Upper lobe of left lung (tissue), 6 donors: ENCODE data around the gene SLC12A6. TPM values are rescaled to one million over a fixed set of nuclear protein-coding genes. Genes with fewer than 3 reads are reported as not detected.
"Not testable (repeated sequence)": the region's sequence is repeated elsewhere in the genome, so short reads cannot be mapped to it uniquely, and the experiment has no call there.

Source experiments
- ATAC-seq, 2 donors: fragments of 200-7000 bp; cut with Tn5 transposase; one replicate each; pipeline ENCODE4 v1.9.1; 2022; ENCODE audit warnings: mild to moderate bottlenecking in 2 of 2, moderate library complexity in 2 of 2; ENCODE audit not compliant: low FRiP score in 2 of 2
- DNase-seq, 2 donors: peaks; one replicate each; pipeline ENCODE4 v3.0.0-alpha.2; 2019 to 2020
- H3K27ac ChIP-seq, 4 donors: fragments of 200-600 bp; sonication (generic); one replicate each; pipeline ENCODE4 v1.5.1; 2016 to 2019
- H3K27me3 ChIP-seq, 4 donors: fragments of 200-600 bp; sonication (generic); one replicate each; pipeline ENCODE4 v1.5.1; 2017 to 2019
- H3K36me3 ChIP-seq, 4 donors: fragments of 200-600 bp; sonication (generic); one replicate each; pipeline ENCODE4 v1.5.1; 2016 to 2019
- H3K4me1 ChIP-seq, 4 donors: fragments of 200-600 bp; sonication (generic); one replicate each; pipeline ENCODE4 v1.5.1; 2018 to 2019
- H3K4me3 ChIP-seq, 4 donors: fragments of 200-600 bp; sonication (generic); one replicate each; pipeline ENCODE4 v1.5.1; 2017 to 2019; ENCODE audit warnings: mild to moderate bottlenecking in 2 of 4, moderate library complexity in 1 of 4
- H3K9me3 ChIP-seq, 4 donors: fragments of 200-600 bp; sonication (generic); one replicate each; pipeline ENCODE4 v1.5.1; 2018 to 2019
- EP300 ChIP-seq, 4 donors: sonication (generic); formaldehyde crosslinking; IDR thresholded peaks; one replicate each; pipeline ENCODE4 v1.5.1; 2017; ENCODE audit warnings: antibody characterized with exemption in 4 of 4, control low read depth in 2 of 4
- POLR2A ChIP-seq, 4 donors: fragments of 450-650 bp; IDR thresholded peaks; one replicate each; pipeline ENCODE4 v1.5.1; 2016 to 2017; ENCODE audit warnings: antibody characterized with exemption in 4 of 4, mild to moderate bottlenecking in 2 of 4
- POLR2AphosphoS5 ChIP-seq, 2 donors: sonication (generic); formaldehyde crosslinking; IDR thresholded peaks; one replicate each; pipeline ENCODE4 v1.5.1; 2017; ENCODE audit warnings: antibody characterized with exemption in 2 of 2
- WGBS, 2 donors: methylation state at CpG; one replicate each; pipeline ENCODE4 v1.1.5; 2017 to 2018; 5-methylcytosine and 5-hydroxymethylcytosine counted together
- total RNA-seq, 6 donors: library from RNA; depleted of rRNA in 4 of 6; stranded (reverse); fragments of >200 nt in 4 of 6; gene quantifications; one replicate each; pipeline versions ENCODE4 v1.1.0 to v1.2.1, GENCODE V29; 2016 to 2021
- TF ChIP-seq, protein P1 (sequence below), 6 experiments: fragments of 450-650 bp in 4 of 6; fragments of 200-600 bp in 2 of 6; sonication (generic) in 2 of 6; IDR thresholded peaks; one replicate each; pipeline ENCODE4 v1.5.1; 2016 to 2019; ENCODE audit warnings: antibody characterized with exemption in 6 of 6
- donor health status: DM: no; HTN: no; CAD: no; lungs with moderate emphysema.
- donor health status: DM: no; HTN: yes; CAD: no; lungs with severe emphysema.

The SLC12A6 gene
- total RNA-seq, 6 donors from 2014 or later: 35.3 to 68.1 (median 50.4) TPM

DNA sequence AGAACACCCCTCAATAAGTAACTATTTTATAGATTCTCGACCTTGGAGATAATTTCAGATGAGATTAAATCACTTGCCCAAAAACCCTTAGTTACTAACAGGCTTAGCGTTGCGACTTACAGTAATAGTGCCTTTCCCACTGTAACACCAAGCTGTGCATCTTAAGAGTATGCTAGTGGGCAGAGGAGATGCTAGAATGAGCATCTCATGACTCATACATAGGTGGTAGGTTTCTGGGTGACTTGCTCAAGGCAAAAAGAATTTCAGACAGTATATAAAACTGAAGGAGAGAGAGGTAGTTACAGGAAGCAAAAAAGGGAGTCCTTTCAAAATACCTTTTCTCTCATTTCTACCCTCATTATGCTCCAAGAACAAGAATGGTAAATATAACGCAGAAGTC, 131.6 kb downstream of the SLC12A6 start:
- peaks cover 0 to 3% (median 0%) of the 10 kb centered on the region in 4 donors for H3K9me3 ChIP-seq
- TF ChIP-seq, protein P1, sequence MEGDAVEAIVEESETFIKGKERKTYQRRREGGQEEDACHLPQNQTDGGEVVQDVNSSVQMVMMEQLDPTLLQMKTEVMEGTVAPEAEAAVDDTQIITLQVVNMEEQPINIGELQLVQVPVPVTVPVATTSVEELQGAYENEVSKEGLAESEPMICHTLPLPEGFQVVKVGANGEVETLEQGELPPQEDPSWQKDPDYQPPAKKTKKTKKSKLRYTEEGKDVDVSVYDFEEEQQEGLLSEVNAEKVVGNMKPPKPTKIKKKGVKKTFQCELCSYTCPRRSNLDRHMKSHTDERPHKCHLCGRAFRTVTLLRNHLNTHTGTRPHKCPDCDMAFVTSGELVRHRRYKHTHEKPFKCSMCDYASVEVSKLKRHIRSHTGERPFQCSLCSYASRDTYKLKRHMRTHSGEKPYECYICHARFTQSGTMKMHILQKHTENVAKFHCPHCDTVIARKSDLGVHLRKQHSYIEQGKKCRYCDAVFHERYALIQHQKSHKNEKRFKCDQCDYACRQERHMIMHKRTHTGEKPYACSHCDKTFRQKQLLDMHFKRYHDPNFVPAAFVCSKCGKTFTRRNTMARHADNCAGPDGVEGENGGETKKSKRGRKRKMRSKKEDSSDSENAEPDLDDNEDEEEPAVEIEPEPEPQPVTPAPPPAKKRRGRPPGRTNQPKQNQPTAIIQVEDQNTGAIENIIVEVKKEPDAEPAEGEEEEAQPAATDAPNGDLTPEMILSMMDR (IDR thresholded peaks at IDR 0.05): no peak
- TF ChIP-seq POLR2AphosphoS5 (IDR thresholded peaks at IDR 0.05): no peak
- H3K4me1 ChIP-seq: peaks cover 7 to 21% (median 10%) of the 10 kb centered on the region in 4 donors
- ATAC-seq (no peak), DNase-seq (no peak)
- WGBS, 2 donors: 94 to 95% methylated on average over 4 of the region's 4 CpGs
- no peak overlapping the region for H3K4me3 ChIP-seq
- peaks cover 0 to 12% (median 0%) of the 10 kb centered on the region in 4 donors for H3K36me3 ChIP-seq
- H3K27me3 ChIP-seq: no peaks in the 10 kb centered on the region
- H3K27ac ChIP-seq: no peak overlapping the region

DNA sequence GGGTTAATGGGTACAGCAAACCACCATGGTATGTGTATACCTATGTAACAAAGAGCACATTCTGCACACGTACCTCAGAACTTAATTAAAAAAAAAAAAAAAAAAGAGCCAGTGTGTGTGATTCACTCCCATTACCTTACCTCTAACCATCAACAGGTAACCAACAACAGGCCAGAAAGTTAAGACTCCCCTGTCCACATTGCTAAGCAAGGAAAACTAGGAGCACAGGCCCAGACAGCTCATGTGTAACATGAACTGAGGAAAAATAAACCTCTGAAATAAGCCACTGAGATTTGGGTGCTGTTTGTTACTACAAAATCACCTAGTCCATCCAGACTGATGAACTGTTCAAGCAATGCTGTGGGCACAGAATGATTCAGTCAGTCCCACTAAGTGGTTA, 133.6 kb downstream of the SLC12A6 start:
- Histone ChIP-seq H3K4me3 (no peak overlapping the region), H3K36me3 (peaks cover 0 to 12% (median 0%) of the 10 kb centered on the region in 4 donors), H3K27ac (no peak overlapping the region), H3K27me3 (no peaks in the 10 kb centered on the region), H3K4me1 (peaks cover 7 to 12% (median 9%) of the 10 kb centered on the region in 4 donors), H3K9me3 (no peaks in the 10 kb centered on the region)
- ATAC-seq: no peak
- TF ChIP-seq POLR2A (IDR thresholded peaks at IDR 0.05): no peak
- WGBS, 2 donors: 96 to 100% methylated on average over 1 of the region's 1 CpG
- no peak for DNase-seq

DNA sequence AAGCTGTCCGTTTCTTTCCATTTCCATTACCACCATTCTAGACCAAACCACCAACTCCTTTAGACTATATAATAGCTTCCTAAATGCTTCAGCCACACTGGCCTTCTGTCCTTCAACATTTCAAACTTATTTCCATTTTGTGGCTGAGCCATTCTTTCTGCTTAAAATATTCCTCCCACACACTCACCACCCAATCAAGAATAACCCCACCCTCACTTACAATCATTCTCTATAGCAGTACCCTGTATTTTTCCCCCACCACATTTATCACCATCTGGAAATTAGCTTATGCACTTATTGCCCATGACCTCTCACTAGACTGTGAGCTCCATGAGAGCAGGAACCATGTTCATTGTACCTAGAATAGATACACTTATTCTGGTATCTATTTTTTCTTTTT, 134.3 kb downstream of the SLC12A6 start:
- 97 to 100% methylated on average over 1 of the region's 1 CpG for WGBS, 2 donors
- no peak for ATAC-seq
- no peaks in the 10 kb centered on the region for H3K9me3 ChIP-seq
- no peak for TF ChIP-seq POLR2AphosphoS5 (IDR thresholded peaks at IDR 0.05)
- no peak for TF ChIP-seq EP300 (IDR thresholded peaks at IDR 0.05)
- TF ChIP-seq, protein P1 (IDR thresholded peaks at IDR 0.05): no peak
- no peak for TF ChIP-seq POLR2A (IDR thresholded peaks at IDR 0.05)
- H3K27me3 ChIP-seq: no peaks in the 10 kb centered on the region
- H3K36me3 ChIP-seq: peaks cover 0 to 12% (median 0%) of the 10 kb centered on the region in 4 donors
- H3K27ac ChIP-seq: no peak overlapping the region
- DNase-seq: no peak
- no peak overlapping the region for H3K4me3 ChIP-seq
- peaks cover under 1 to 5% (median 3%) of the 10 kb centered on the region in 4 donors for H3K4me1 ChIP-seq

DNA sequence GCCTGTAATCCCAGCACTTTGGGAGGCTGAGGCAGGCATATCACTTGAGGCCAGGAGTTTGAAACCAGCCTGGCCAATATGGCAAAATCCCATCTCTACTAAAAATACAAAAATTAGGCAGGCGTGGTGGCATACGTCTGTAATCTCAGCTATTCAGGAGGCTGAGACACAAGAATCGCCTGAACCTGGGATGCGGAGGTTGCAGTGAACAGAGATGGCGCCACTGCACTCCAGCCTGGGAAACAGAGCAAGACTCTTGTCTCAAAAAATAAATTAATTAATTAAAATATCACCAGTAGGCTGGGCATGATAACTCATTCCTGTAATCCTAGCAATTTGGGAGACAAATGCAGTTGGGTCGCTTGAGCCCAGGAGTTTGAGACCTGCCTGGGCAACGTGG, 144.3 kb downstream of the SLC12A6 start:
- not testable (repeated sequence) for DNase-seq, H3K4me3 ChIP-seq, H3K9me3 ChIP-seq, ATAC-seq, H3K4me1 ChIP-seq, H3K27ac ChIP-seq, H3K36me3 ChIP-seq, H3K27me3 ChIP-seq
- 91 to 93% methylated on average over 7 of the region's 7 CpGs for WGBS, 2 donors

- DNase-seq: no peak
- ATAC-seq: no peak
- no peak overlapping the region for H3K27ac ChIP-seq
- peaks cover 0 to 5% (median 2%) of the 10 kb centered on the region in 4 donors for H3K36me3 ChIP-seq
- H3K9me3 ChIP-seq: no peaks in the 10 kb centered on the region
- TF ChIP-seq POLR2A (IDR thresholded peaks at IDR 0.05) (no peak), POLR2AphosphoS5 (IDR thresholded peaks at IDR 0.05) (no peak), EP300 (IDR thresholded peaks at IDR 0.05) (no peak)
- TF ChIP-seq, protein P1 (IDR thresholded peaks at IDR 0.05): no peak
- no peaks in the 10 kb centered on the region for H3K27me3 ChIP-seq
- WGBS, 2 donors: 91 to 93% methylated on average over 5 of the region's 5 CpGs
- peaks cover 0 to 29% (median 4%) of the 10 kb centered on the region in 4 donors for H3K4me1 ChIP-seq
- H3K4me3 ChIP-seq: no peak overlapping the region
These were observed 148.9 kb downstream of the SLC12A6 start for GRCh38 chr15:34188711-34189110.

GRCh38 chr15:34185666-34186065, 151.9 kb downstream of the SLC12A6 start:
- WGBS, 2 donors: 65 to 69% methylated on average over 4 of the region's 4 CpGs

More at GRCh38 chr15:34185666-34186065, 151.9 kb downstream of the SLC12A6 start:
- Histone ChIP-seq H3K9me3 (no peaks in the 10 kb centered on the region), H3K36me3 (peaks cover 0 to 5% (median 2%) of the 10 kb centered on the region in 4 donors), H3K4me1 (peaks cover 0 to 29% (median 5%) of the 10 kb centered on the region in 4 donors), H3K27ac (no peak overlapping the region), H3K27me3 (no peaks in the 10 kb centered on the region), H3K4me3 (no peak overlapping the region)
- TF ChIP-seq, protein P1 (IDR thresholded peaks at IDR 0.05): no peak
- TF ChIP-seq POLR2A (IDR thresholded peaks at IDR 0.05): no peak
- no peak for TF ChIP-seq EP300 (IDR thresholded peaks at IDR 0.05)
- no peak for TF ChIP-seq POLR2AphosphoS5 (IDR thresholded peaks at IDR 0.05)
- ATAC-seq (no peak), DNase-seq (no peak)
